H9 (cell line): ENCODE measurements around the gene EFCAB14. TPM values are rescaled to one million over a fixed set of nuclear protein-coding genes. Genes with fewer than 3 reads are reported as not detected.

Experiments
- DNase-seq: peaks from one replicate; pipeline ENCODE4 v3.0.0-alpha.2; 2017
- H2AFZ ChIP-seq: one replicate; pipeline ENCODE4 v1.6.1; 2013; ENCODE audit warnings: mild to moderate bottlenecking, low read length, control low read depth, moderate library complexity
- H2AK5ac ChIP-seq: 2 replicates; pipeline ENCODE4 v1.6.1; 2013; ENCODE audit warnings: low read length, control low read depth, mixed read lengths; ENCODE audit not compliant: insufficient read length
- H2BK120ac ChIP-seq: one replicate; pipeline ENCODE4 v1.6.1; 2013; ENCODE audit warnings: low read depth, mild to moderate bottlenecking, low read length, control low read depth, inconsistent platforms; ENCODE audit not compliant: poor library complexity, severe bottlenecking
- H2BK12ac ChIP-seq: 2 replicates; pipeline ENCODE4 v1.6.1; 2013; ENCODE audit warnings: low read length, control low read depth, mixed read lengths, low read depth; ENCODE audit not compliant: insufficient read length
- H2BK15ac ChIP-seq: 2 replicates; pipeline ENCODE4 v1.6.1; 2013; ENCODE audit warnings: low read depth, low read length, control low read depth
- H2BK20ac ChIP-seq: one replicate; pipeline ENCODE4 v1.6.1; 2013; ENCODE audit warnings: low read depth, mild to moderate bottlenecking, low read length, control low read depth, inconsistent platforms; ENCODE audit not compliant: poor library complexity, severe bottlenecking
- H2BK5ac ChIP-seq: 2 replicates; pipeline ENCODE4 v1.6.1; 2013; ENCODE audit warnings: low read length, control low read depth, mixed read lengths; ENCODE audit not compliant: insufficient read length
- H3K14ac ChIP-seq: 2 replicates; pipeline ENCODE4 v1.6.1; 2013; ENCODE audit warnings: low read length, control low read depth; ENCODE audit not compliant: insufficient read depth
- H3K18ac ChIP-seq: 2 replicates; pipeline ENCODE4 v1.6.1; 2013; ENCODE audit warnings: low read depth, mild to moderate bottlenecking, mixed read lengths, low read length, control low read depth; ENCODE audit not compliant: insufficient read length
- H3K23ac ChIP-seq: 2 replicates; pipeline ENCODE4 v1.6.1; 2013; ENCODE audit warnings: low read length, control low read depth, mixed read lengths, low read depth; ENCODE audit not compliant: insufficient read length
- H3K23me2 ChIP-seq: 2 replicates; pipeline ENCODE4 v1.6.1; 2013; ENCODE audit warnings: low read depth, mild to moderate bottlenecking, mixed read lengths, low read length, control low read depth; ENCODE audit not compliant: insufficient read length, poor library complexity, severe bottlenecking
- H3K27ac ChIP-seq: 2 replicates; pipeline ENCODE4 v1.5.1; 2013; ENCODE audit warnings: low read length, control low read depth, mixed read lengths, low read depth; ENCODE audit not compliant: insufficient read length
- H3K27me3 ChIP-seq: 2 replicates; pipeline ENCODE4 v1.6.1; 2013; ENCODE audit warnings: low read length, control low read depth, inconsistent platforms; ENCODE audit not compliant: insufficient read depth
- H3K4ac ChIP-seq: 2 replicates; pipeline ENCODE4 v1.6.1; 2013; ENCODE audit warnings: low read depth, mild to moderate bottlenecking, control low read depth, inconsistent platforms, low read length, moderate library complexity
- H3K4me1 ChIP-seq: 2 replicates; pipeline ENCODE4 v1.6.1; 2013; ENCODE audit warnings: low read length, control low read depth, inconsistent platforms; ENCODE audit not compliant: insufficient read depth
- H3K4me2 ChIP-seq: 2 replicates; pipeline ENCODE4 v1.6.1; 2013; ENCODE audit warnings: low read length, control low read depth, mixed read lengths; ENCODE audit not compliant: insufficient read length, insufficient read depth
- H3K56ac ChIP-seq: 2 replicates; pipeline ENCODE4 v1.6.1; 2013; ENCODE audit warnings: low read depth, mild to moderate bottlenecking, mixed read lengths, low read length, control low read depth; ENCODE audit not compliant: insufficient read length
- H3K79me1 ChIP-seq: 2 replicates; pipeline ENCODE4 v1.6.1; 2013; ENCODE audit warnings: low read depth, mild to moderate bottlenecking, moderate library complexity, low read length, control low read depth, inconsistent platforms; ENCODE audit not compliant: insufficient read depth, poor library complexity, severe bottlenecking
- H3K79me2 ChIP-seq: 2 replicates; pipeline ENCODE4 v1.6.1; 2013; ENCODE audit warnings: low read length, control low read depth, inconsistent platforms; ENCODE audit not compliant: insufficient read depth
- H3K9ac ChIP-seq: 2 replicates; pipeline ENCODE4 v1.6.1; 2013; ENCODE audit warnings: low read length, control low read depth, mixed read lengths; ENCODE audit not compliant: insufficient read length; ENCODE audit errors: extremely low read depth
- H3K9me3 ChIP-seq: one replicate; pipeline ENCODE4 v1.6.1; 2013; ENCODE audit warnings: low read depth, low read length, inconsistent platforms; ENCODE audit not compliant: control insufficient read depth
- H3T11ph ChIP-seq: one replicate; pipeline ENCODE4 v1.6.1; 2013; ENCODE audit warnings: mild to moderate bottlenecking, low read length, control low read depth, inconsistent platforms
- H4K20me1 ChIP-seq: one replicate; pipeline ENCODE4 v1.6.1; 2013; ENCODE audit not compliant: control insufficient read depth, insufficient read length, insufficient read depth
- H4K5ac ChIP-seq: 2 replicates; pipeline ENCODE4 v1.6.1; 2013; ENCODE audit warnings: low read depth, mild to moderate bottlenecking, mixed read lengths, low read length, control low read depth; ENCODE audit not compliant: insufficient read length
- H4K8ac ChIP-seq: replicated peaks from 2 replicates; pipeline ENCODE4 v1.6.1; 2013; ENCODE audit warnings: low read length, control low read depth, mixed read lengths, low read depth; ENCODE audit not compliant: insufficient read length
- H4K91ac ChIP-seq: 2 replicates; pipeline ENCODE4 v1.6.1; 2013; ENCODE audit warnings: low read depth, mild to moderate bottlenecking, moderate library complexity, mixed read lengths, low read length, control low read depth; ENCODE audit not compliant: insufficient read length
- H3K27ac Mint-ChIP-seq, 3 experiments: 2 replicates in 2 of 3; 3 replicates in 1 of 3; pipeline ENCODE4 v1.8.0; 2020 to 2021; ENCODE audit warnings: mixed read lengths in 3 of 3, mild to moderate bottlenecking in 1 of 3, moderate library complexity in 1 of 3
- H3K27me3 Mint-ChIP-seq: 2 replicates; pipeline ENCODE4 v1.8.0; 2021; ENCODE audit warnings: low read depth, mild to moderate bottlenecking, moderate library complexity, mixed read lengths
- H3K36me3 Mint-ChIP-seq, 3 experiments: 2 replicates in 2 of 3; 3 replicates in 1 of 3; pipeline ENCODE4 v1.8.0; 2020 to 2021; ENCODE audit warnings: low read depth in 3 of 3, mixed read lengths in 3 of 3; ENCODE audit not compliant: insufficient read depth in 1 of 3
- H3K4me1 Mint-ChIP-seq, 2 experiments: 2 replicates each; pipeline ENCODE4 v1.8.0; 2020; ENCODE audit warnings: mixed read lengths in 2 of 2
- H3K4me3 Mint-ChIP-seq, 2 experiments: 2 replicates in 1 of 2; 3 replicates in 1 of 2; pipeline ENCODE4 v1.8.0; 2020 to 2021; ENCODE audit warnings: mild to moderate bottlenecking in 2 of 2, mixed read lengths in 2 of 2, moderate library complexity in 1 of 2
- H3K9me3 Mint-ChIP-seq, 2 experiments: 2 replicates in 1 of 2; 3 replicates in 1 of 2; pipeline ENCODE4 v1.8.0; 2020; ENCODE audit warnings: mild to moderate bottlenecking in 2 of 2, mixed read lengths in 2 of 2, moderate library complexity in 1 of 2
- CTCF ChIP-seq: fragments of 200-600 bp; sonication (generic); conservative IDR thresholded peaks from 3 replicates; pipeline ENCODE4 v1.8.0; 2021; ENCODE audit warnings: antibody characterized with exemption, mild to moderate bottlenecking
- WGBS: extraction: QIAGEN DNeasy Blood & Tissue Kit; methylation state at CpG from one replicate; pipeline ENCODE4 v1.1.7; 2013; ENCODE audit warnings: missing lambda C conversion rate, low lambda C conversion rate, mixed read lengths; ENCODE audit not compliant: insufficient read length; ENCODE audit errors: extremely low coverage; 5-methylcytosine and 5-hydroxymethylcytosine counted together
- total RNA-seq: library from RNA; stranded (reverse); gene quantifications from 2 replicates; pipeline ENCODE4 v1.2.1, GENCODE V29; 2021

The EFCAB14 gene
- total RNA-seq, 1 experiment from 2014 or later, result 42.2 TPM

DNA sequence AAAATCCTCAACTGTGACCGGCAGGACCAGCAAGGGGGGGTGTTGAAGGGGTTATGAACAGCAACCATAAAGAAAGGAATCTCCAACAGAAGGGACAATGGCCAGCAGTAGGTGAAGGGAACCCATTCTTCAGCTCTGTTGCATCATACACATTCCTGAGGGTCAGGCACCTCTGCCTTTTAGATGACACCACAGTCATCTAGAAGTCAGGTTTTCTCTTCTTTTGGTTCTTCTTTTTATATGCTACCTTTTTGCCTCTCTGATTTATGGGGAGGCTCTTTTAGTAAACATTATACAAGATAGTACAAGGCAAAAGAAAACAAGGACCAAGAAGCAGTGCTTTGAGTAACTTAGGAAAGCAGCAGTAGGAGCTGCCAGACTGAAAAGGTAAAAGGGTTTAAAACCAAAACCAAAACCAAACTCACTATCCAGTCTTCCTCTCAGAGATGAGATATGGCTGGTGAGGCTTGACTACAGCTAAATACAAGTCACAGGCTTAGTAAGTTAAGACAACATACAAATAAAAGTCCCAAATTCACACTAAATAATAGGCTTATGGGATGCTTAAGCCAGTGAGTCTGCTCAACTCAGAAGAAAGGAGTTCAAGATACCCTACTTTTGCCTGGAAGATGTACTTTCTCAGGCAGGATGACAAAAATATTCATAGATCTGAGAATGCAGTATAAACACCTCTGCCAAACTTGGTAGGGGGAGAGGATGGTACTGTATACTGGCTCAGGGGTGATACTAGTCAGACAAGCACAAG, 43.2 kb downstream of the EFCAB14 start:
- H3K9me3 Mint-ChIP-seq, result no peaks in the 10 kb centered on the region
- no peak for DNase-seq
- peaks cover 38 to 43% of the 10 kb centered on the region in 2 experiments for H3K4me1 Mint-ChIP-seq

More for the DNA sequence above, 43.2 kb downstream of the EFCAB14 start:
- H4K20me1 ChIP-seq, result no peaks in the 10 kb centered on the region
- H3K56ac ChIP-seq, result no peak overlapping the region
- no peak overlapping the region for H2AK5ac ChIP-seq
- no CpG with 5 or more reads among the region's 1 CpG for WGBS
- no peak overlapping the region for H3K27ac ChIP-seq
- H3K4ac ChIP-seq, result no peak overlapping the region
- no peak overlapping the region for H2BK12ac ChIP-seq
- no peak overlapping the region for H4K91ac ChIP-seq
- TF ChIP-seq CTCF, result no peak
- H3K23me2 ChIP-seq, result no peaks in the 10 kb centered on the region
- no peak overlapping the region for H2BK15ac ChIP-seq
- Mint-ChIP-seq H3K36me3 (peaks cover 11 to 48% (median 30%) of the 10 kb centered on the region in 3 experiments; a peak in 6 of 7 replicates), H3K27me3 (no peaks in the 10 kb centered on the region), H3K27ac (peak overlapping the region; percentile 85 to 91 (median 90)), H3K4me3 (no peak overlapping the region)
- H2AFZ ChIP-seq, result no peak overlapping the region
- no peaks in the 10 kb centered on the region for H3K79me2 ChIP-seq
- H3K14ac ChIP-seq, result no peak overlapping the region
- H2BK20ac ChIP-seq, result no peak overlapping the region
- H3K4me2 ChIP-seq, result no peak overlapping the region
- no peak overlapping the region for H4K5ac ChIP-seq
- no peak overlapping the region for H3K18ac ChIP-seq
- H3K9ac ChIP-seq, result no peak overlapping the region
- peaks cover 4% of the 10 kb centered on the region; the same call in 1 of the 2 replicates for H3K4me1 ChIP-seq
- H3K79me1 ChIP-seq, result no peaks in the 10 kb centered on the region
- no peak overlapping the region for H4K8ac ChIP-seq
- H3T11ph ChIP-seq, result no peak overlapping the region
- H3K27me3 ChIP-seq, result no peaks in the 10 kb centered on the region
- no peaks in the 10 kb centered on the region for H3K9me3 ChIP-seq
- no peak overlapping the region for H2BK120ac ChIP-seq
- H2BK5ac ChIP-seq, result no peak overlapping the region
- no peak overlapping the region for H3K23ac ChIP-seq
